ENCODE data around the gene PRRG2. TPM values are rescaled to one million over a fixed set of nuclear protein-coding genes. Genes with fewer than 3 reads are reported as not detected.

PRRG2 gene
- polyA plus RNA-seq, 4 donors: 6.1 to 10.6 (median 7.1) TPM

DNA sequence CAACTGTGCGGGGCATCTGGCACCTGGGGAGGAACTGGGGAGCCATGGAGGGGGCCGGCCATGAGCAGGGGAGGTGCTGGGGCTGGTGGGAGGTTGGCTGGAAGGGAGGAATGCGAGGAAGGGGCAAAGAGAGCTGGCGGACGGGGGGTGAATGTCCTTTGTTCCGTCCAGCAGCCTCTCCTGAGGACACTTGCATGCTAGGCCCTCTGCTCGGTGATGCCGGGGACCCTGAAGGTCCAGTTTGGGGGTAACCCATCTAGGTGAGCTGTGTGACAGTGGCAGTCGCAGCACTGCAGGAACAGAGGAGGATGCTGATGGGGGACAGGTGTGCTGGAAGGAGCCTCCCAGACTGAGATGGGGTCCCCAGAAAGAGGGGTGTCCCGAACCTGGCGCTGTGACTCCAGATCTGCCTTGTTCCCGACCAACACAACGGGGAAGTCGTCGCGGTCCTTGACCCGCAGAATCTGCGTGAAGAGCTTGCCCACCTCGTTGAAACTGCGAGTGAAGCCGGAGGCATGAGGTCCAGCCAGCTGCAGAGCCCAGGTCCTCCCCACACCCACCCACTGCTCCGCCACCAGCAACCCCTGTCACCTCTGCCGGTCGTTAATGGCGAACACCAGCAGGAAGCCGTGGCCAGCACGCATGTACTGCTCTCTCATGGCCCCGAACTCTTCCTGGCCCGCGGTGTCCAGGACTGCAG, 55.3 kb downstream of the PRRG2 start:
- DNase-seq (ENCODE audit: low read depth in 4 of 4, low spot score in 2 of 4): no peak

DNA sequence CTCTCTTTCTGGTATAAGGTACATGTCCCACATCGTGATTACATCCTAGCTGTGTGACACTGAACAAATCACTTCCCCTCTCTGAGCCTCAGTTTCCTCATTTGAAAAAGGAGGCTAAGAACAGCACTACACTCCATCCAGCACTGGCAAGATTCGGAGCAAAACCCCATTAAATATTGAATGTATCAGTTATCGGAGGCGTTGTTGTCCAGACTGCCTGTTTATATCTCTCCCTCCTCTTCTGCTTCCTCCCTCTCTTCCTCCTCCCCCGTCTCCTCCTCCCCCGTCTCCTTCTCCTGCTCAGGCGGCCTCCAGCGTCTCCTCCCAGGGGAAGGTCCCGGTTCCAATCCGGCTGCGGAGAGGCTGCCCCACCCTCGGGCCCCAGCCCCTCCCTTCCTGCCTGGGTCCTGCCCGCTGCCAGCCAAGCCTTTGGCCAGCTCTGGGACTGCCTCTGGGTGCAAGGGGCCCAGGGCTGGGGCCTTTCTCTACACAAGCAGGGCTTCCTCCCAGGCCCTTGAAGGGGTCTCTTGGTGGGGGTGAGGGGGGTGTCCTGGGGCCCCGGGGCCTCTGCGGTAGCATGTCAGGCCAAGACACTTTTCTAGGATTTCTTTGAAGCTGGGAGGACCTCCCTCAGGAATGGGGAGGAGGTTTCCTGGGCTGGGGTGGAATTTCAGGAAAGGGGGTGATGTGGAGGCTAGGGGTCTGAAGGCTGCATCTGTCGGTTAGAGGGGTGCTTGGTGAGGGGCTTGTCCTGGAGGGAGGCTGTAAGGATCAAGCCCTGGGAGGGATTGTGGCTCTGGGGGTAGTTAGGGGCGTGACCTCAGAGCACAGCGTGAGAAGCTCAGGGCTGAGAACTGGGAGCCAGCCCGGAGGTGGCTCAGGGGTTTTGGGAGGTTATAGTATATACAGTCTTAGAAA, 57.0 kb downstream of the PRRG2 start:
- DNase-seq (ENCODE audit: low read depth in 4 of 4, low spot score in 2 of 4): no peak

DNA sequence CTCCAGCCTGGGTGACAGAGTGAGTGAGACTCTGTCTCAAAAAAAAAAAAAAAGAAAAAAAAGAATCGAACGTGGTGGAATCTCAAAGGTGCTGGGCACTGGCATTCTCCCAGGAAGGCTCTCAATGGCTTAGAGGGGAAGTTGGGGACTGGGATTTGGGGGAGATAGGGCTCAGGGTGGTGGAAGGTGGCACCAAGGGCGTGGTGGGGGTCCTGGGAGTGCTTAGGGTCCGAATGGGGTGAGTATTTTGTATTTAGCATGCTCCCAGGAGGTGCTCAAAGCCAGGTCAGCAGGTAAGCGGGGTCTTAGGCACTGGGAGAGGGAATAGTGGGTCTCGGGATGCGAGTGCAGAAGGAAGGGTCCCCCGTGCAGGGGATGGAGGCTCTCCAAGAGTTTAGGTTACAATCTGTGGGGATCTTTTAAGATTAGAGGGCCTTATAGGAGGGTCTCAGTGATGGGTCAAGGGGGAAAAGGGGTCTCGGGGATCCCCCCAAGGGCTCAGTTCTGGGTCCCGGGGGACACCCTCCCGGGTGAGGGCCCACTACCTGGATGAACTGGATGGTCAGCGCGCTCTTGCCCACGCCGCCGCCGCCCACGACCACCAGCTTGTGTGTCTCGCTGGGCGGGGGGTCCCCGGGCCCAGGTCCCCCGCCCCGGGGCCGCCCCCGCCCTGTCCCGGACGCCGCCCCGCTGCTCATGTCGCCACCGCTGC, 58.4 kb downstream of the PRRG2 start:
- DNase-seq (ENCODE audit: low read depth in 4 of 4, low spot score in 2 of 4): no peak

DNA sequence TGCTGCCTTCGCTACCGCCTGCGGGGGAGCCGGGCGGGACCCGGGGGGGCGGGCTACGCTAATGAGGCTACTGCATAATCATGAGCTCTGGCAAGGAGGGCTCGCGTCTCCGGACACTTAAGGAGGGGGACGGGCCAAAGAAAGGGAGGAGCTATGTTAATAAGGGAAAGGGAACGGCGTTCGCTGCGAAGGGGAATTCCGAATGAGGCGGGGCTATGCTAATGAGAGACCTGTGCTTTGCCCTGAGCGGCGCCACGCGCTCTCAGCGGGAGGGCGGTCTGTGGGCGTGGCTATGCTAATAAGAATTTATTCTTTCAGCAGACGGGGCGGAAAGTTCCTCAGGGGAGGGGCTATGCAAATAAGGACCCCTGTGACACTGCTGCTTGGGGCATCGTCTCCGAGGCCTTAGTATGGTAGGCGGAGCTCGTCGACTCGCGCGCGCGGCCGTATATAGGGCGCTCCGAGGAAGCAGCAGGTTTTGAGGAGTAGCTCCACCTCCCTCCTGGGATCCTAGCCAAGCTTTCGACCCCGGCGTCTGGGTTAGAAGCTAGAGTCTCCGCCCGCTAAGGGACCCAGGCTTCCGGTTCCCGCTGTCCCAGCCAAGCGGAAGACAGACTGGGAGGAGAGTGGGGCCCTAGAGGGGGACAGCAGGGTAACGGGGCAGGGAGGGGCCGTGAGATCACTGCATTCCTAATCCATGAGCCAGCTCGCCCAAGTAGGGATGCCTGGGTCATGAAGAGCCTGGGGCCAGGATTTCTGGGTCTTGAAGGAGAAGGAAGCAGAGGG, 59.2 kb downstream of the PRRG2 start, which contains the start of gene RRAS:
Gene RRAS, minus strand, starts transcription at position 31 of the 786 bp plus-strand sequence. CDS start 45 bp downstream, outside the sequence.
- DNase-seq (ENCODE audit: low read depth in 4 of 4, low spot score in 2 of 4): peak; percentile 96 to 100 (median 100)

Other genes starting within 250 kb of the PRRG2 start
- gene CD37, start 245.9 kb upstream of the PRRG2 start, polyA plus RNA-seq (ENCODE audit: insufficient read length in 4 of 4): 10 to 100 TPM; 36.2 to 40.7 (median 37.5) TPM
- 100 to 1,000 TPM in 2 of 4 donors, 10 to 100 TPM in 2; 88.4 to 122 (median 107) TPM for gene TEAD2, start 218.9 kb upstream of the PRRG2 start, polyA plus RNA-seq (ENCODE audit: insufficient read length in 4 of 4)
- 1 to 10 TPM; 4.5 to 6.4 (median 5.8) TPM for gene DKKL1, start 217.4 kb upstream of the PRRG2 start, polyA plus RNA-seq (ENCODE audit: insufficient read length in 4 of 4)
- gene KASH5, start 193.1 kb upstream of the PRRG2 start, polyA plus RNA-seq (ENCODE audit: insufficient read length in 4 of 4): under 1 TPM; 0.10 to 0.43 (median 0.22) TPM
- gene PTH2, start 157.9 kb upstream of the PRRG2 start, polyA plus RNA-seq (ENCODE audit: insufficient read length in 4 of 4): not detected
- gene GFY, start 155.9 kb upstream of the PRRG2 start, polyA plus RNA-seq (ENCODE audit: insufficient read length in 4 of 4): not detected
- gene SLC17A7, start 139.8 kb upstream of the PRRG2 start, polyA plus RNA-seq (ENCODE audit: insufficient read length in 4 of 4): under 1 TPM; 0.25 to 0.61 (median 0.45) TPM
- gene PIH1D1, start 129.5 kb upstream of the PRRG2 start, polyA plus RNA-seq (ENCODE audit: insufficient read length in 4 of 4): 100 to 1,000 TPM in 1 of 4 donors, 10 to 100 TPM in 3; 82.3 to 106 (median 94.2) TPM
- gene ALDH16A1, start 128.1 kb upstream of the PRRG2 start, polyA plus RNA-seq (ENCODE audit: insufficient read length in 4 of 4): 10 to 100 TPM; 14.6 to 29.7 (median 25.2) TPM
- gene FLT3LG, start 107.1 kb upstream of the PRRG2 start, polyA plus RNA-seq (ENCODE audit: insufficient read length in 4 of 4): 1 to 10 TPM; 2.7 to 4.6 (median 4.1) TPM
- 1,000 to 10,000 TPM; 2,373 to 3,513 (median 2,918) TPM for gene RPL13A, start 93.7 kb upstream of the PRRG2 start, polyA plus RNA-seq (ENCODE audit: insufficient read length in 4 of 4)
- 1,000 to 10,000 TPM; 2,347 to 3,212 (median 2,796) TPM for gene RPS11, start 84.9 kb upstream of the PRRG2 start, polyA plus RNA-seq (ENCODE audit: insufficient read length in 4 of 4)
- gene FCGRT, start 68.7 kb upstream of the PRRG2 start, polyA plus RNA-seq (ENCODE audit: insufficient read length in 4 of 4): 100 to 1,000 TPM; 235 to 340 (median 283) TPM
- gene RCN3, start 53.3 kb upstream of the PRRG2 start, polyA plus RNA-seq (ENCODE audit: insufficient read length in 4 of 4): 10 to 100 TPM; 13.2 to 27.9 (median 23.9) TPM
- 10 to 100 TPM; 62.3 to 89.4 (median 68.5) TPM for gene NOSIP, start 760 bp upstream of the PRRG2 start, polyA plus RNA-seq (ENCODE audit: insufficient read length in 4 of 4)
- gene PRR12, start 9.9 kb downstream of the PRRG2 start, polyA plus RNA-seq (ENCODE audit: insufficient read length in 4 of 4): 10 to 100 TPM; 15.1 to 32.6 (median 26.6) TPM
- 10 to 100 TPM; 21.5 to 40.8 (median 26.9) TPM for gene RRAS, start 58.8 kb downstream of the PRRG2 start, polyA plus RNA-seq (ENCODE audit: insufficient read length in 4 of 4)
- gene SCAF1, start 60.9 kb downstream of the PRRG2 start, polyA plus RNA-seq (ENCODE audit: insufficient read length in 4 of 4): 10 to 100 TPM; 25.0 to 50.3 (median 40.5) TPM
- gene IRF3, start 84.5 kb downstream of the PRRG2 start, polyA plus RNA-seq (ENCODE audit: insufficient read length in 4 of 4): 10 to 100 TPM; 34.9 to 76.8 (median 65.1) TPM
- 10 to 100 TPM; 17.6 to 33.9 (median 31.0) TPM for gene BCL2L12, start 84.6 kb downstream of the PRRG2 start, polyA plus RNA-seq (ENCODE audit: insufficient read length in 4 of 4)
- gene PRMT1, start 96.0 kb downstream of the PRRG2 start, polyA plus RNA-seq (ENCODE audit: insufficient read length in 4 of 4): 100 to 1,000 TPM; 192 to 264 (median 241) TPM
- gene ADM5, start 108.3 kb downstream of the PRRG2 start, polyA plus RNA-seq (ENCODE audit: insufficient read length in 4 of 4): 1 to 10 TPM in 2 of 4 donors, under 1 TPM in 2; 0.49 to 2.1 (median 1.5) TPM
- 10 to 100 TPM; 10.0 to 13.1 (median 11.3) TPM for gene CPT1C, start 109.8 kb downstream of the PRRG2 start, polyA plus RNA-seq (ENCODE audit: insufficient read length in 4 of 4)
- gene TSKS, start 182.0 kb downstream of the PRRG2 start, polyA plus RNA-seq (ENCODE audit: insufficient read length in 4 of 4): under 1 TPM in 2 of 4 donors, not detected in 2; 0.14 TPM
- 10 to 100 TPM; 46.1 to 79.9 (median 67.1) TPM for gene AP2A1, start 185.7 kb downstream of the PRRG2 start, polyA plus RNA-seq (ENCODE audit: insufficient read length in 4 of 4)
- 10 to 100 TPM; 30.8 to 46.3 (median 39.4) TPM for gene FUZ, start 232.0 kb downstream of the PRRG2 start, polyA plus RNA-seq (ENCODE audit: insufficient read length in 4 of 4)
- 10 to 100 TPM; 52.5 to 80.8 (median 67.4) TPM for gene MED25, start 237.0 kb downstream of the PRRG2 start, polyA plus RNA-seq (ENCODE audit: insufficient read length in 4 of 4)

Data from left renal cortex interstitium (tissue), 4 donors.